ENCODE results near the gene ADAM11.
"Not testable (repeated sequence)": the region's sequence is repeated elsewhere in the genome, so short reads cannot be mapped to it uniquely, and the experiment has no call there.

ADAM11 gene

GRCh38 chr17:44801880-44802279 lies 43.1 kb downstream of the ADAM11 start:
- H3K27ac Mint-ChIP-seq, result no peak overlapping the region
- H3K36me3 Mint-ChIP-seq (ENCODE audit: insufficient read depth), result no peaks in the 10 kb centered on the region
- H3K9me3 Mint-ChIP-seq, result no peaks in the 10 kb centered on the region

DNA sequence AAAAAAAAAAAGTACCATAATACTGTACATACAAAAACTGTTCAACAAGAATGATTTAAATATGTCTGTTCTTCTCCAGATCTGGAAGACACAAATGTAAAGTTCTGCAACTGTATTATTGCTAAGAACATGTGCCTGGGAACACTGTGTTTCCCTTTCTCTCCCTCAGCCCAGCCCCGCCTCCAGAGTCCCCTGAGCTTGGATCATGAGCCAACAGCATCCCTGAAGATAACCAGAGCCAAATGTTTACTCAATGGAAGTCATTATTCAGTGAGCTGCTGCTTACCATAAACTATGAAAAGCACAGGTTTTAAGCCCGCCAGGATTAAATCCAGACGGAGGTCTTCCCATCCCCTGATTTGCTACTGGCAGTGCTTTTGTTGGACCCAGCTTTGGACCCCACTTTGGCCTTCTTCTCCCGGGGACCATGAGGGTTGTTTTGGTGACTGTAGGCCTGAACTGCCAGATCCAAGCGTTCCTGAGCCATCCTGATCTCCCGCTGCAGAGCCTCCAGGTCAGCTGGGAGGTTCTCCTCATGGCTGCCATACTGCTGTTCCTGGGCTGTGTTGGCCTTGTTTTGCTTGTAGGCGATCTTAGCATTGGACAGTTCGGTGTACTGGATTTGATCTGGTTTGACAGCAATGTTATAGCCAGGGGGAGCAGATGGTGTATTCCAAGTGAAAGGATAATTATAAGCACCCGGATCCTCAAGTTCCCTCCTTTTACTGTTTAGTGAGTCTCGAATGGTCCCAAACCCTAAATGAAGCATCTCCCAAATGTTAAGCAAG lies 45.7 kb downstream of the ADAM11 start:
- Mint-ChIP-seq H3K4me3 (no peak overlapping the region), H3K27me3 (peaks cover 26 to 39% of the 10 kb centered on the region in 2 donors), H3K9me3 (no peaks in the 10 kb centered on the region), H3K36me3 (ENCODE audit: insufficient read depth) (no peaks in the 10 kb centered on the region), H3K4me1 (ENCODE audit: low read depth in 2 of 2) (no peaks in the 10 kb centered on the region), H3K27ac (no peak overlapping the region)
- ATAC-seq (replicated peaks), result no peak
- DNase-seq, result no peak

More at GRCh38 chr17:44801880-44802279, 43.1 kb downstream of the ADAM11 start:
- ATAC-seq (replicated peaks), result no peak
- no peak for DNase-seq
- H3K4me1 Mint-ChIP-seq (ENCODE audit: low read depth in 2 of 2), result no peaks in the 10 kb centered on the region
- peaks cover 13 to 35% of the 10 kb centered on the region in 2 donors for H3K27me3 Mint-ChIP-seq
- no peak overlapping the region for H3K4me3 Mint-ChIP-seq

- Mint-ChIP-seq H3K4me3 (no peak overlapping the region), H3K36me3 (ENCODE audit: insufficient read depth) (no peaks in the 10 kb centered on the region), H3K27ac (no peak overlapping the region), H3K27me3 (peaks cover 26 to 49% of the 10 kb centered on the region in 2 donors), H3K4me1 (ENCODE audit: low read depth in 2 of 2) (no peaks in the 10 kb centered on the region), H3K9me3 (no peaks in the 10 kb centered on the region)
- ATAC-seq (replicated peaks), result no peak
- no peak for DNase-seq
These were observed 48.5 kb downstream of the ADAM11 start for GRCh38 chr17:44807093-44807816.

GRCh38 chr17:44807817-44808155 lies 49.0 kb downstream of the ADAM11 start:
- no peak overlapping the region for H3K4me3 Mint-ChIP-seq

DNA sequence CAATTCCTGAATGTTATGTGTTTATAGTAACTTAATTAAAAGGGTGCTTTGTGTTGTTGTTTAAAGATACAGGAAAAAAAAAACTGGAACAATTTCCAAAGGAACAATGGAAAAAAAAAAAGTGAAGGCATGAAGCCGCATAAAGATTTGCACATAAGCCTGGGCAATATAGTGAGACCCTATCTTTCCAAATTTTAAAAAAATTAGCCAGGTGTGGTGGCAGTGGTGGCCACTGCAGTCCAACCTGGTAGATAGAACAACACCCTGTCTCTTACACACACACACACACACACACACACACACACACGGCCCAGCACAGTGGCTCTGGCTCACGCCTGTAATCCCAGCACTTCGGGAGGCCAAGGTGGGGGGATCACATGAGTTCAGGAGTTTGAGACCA lies 49.4 kb downstream of the ADAM11 start:
- Mint-ChIP-seq H3K4me3 (no peak overlapping the region), H3K27ac (no peak overlapping the region), H3K4me1 (ENCODE audit: low read depth in 2 of 2) (no peaks in the 10 kb centered on the region), H3K27me3 (peaks cover 26 to 57% of the 10 kb centered on the region in 2 donors), H3K9me3 (no peaks in the 10 kb centered on the region), H3K36me3 (ENCODE audit: insufficient read depth) (no peaks in the 10 kb centered on the region)
- DNase-seq, result no peak
- no peak for ATAC-seq (replicated peaks)

More at GRCh38 chr17:44807817-44808155, 49.0 kb downstream of the ADAM11 start:
- H3K27me3 Mint-ChIP-seq, result peaks cover 26 to 53% of the 10 kb centered on the region in 2 donors
- no peaks in the 10 kb centered on the region for H3K9me3 Mint-ChIP-seq
- no peak for DNase-seq
- ATAC-seq (replicated peaks), result no peak
- H3K27ac Mint-ChIP-seq, result no peak overlapping the region
- no peaks in the 10 kb centered on the region for H3K4me1 Mint-ChIP-seq (ENCODE audit: low read depth in 2 of 2)
- no peaks in the 10 kb centered on the region for H3K36me3 Mint-ChIP-seq (ENCODE audit: insufficient read depth)

DNA sequence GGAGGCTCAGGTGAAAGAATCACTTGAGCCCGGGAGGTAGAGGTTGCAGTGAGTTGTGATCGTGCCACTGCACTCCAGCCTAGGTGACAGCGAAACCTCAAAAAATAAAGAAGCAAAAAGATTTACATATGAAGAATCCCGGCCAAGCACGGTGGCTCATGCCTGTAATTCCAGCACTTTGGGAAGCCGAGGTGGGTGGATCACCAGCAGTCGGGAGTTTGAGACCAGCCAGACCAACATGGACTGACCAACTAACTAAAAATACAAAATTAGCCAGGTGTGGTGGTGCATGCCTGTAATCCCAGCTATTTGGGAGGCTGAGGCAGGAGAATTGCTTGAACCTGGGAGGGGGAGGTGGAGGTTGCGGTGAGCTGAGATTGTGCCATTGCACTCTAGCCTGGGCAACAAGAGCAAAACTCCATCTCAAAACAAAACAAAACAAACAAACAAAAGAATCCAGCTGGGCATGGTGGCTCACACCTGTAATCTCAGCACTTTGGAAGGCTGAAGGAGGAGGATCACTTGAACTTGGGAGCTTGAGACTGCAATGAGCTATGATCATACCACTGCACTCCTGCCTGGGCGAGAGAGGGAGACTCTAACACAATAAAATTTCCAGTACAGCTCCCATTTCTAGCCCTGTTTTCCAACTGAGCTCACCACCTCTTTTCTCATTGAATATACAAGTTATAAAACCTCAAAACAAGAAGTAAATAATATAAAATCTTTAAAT lies 50.0 kb downstream of the ADAM11 start:
- H3K36me3 Mint-ChIP-seq (ENCODE audit: insufficient read depth); ATAC-seq (replicated peaks): not testable (repeated sequence)
- peaks cover 26 to 61% of the 10 kb centered on the region in 2 donors for H3K27me3 Mint-ChIP-seq

DNA sequence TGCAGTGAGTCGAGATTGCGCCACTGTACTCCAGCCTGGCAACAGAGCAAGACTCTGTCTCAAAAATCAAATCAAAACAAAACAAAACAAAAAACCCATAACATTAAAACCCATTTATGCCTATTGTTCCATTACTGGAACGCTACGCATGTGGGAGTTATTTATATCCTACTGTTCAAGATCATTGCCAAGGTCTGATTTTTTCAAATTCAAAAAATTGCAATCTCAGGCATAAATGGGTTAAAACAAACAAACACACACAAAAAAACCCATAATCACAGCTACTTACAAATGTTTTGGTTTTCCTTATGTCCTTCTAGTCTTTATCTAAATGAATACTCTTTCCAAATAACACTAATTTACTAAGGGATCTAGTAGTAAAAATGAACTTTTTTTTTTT lies 53.5 kb downstream of the ADAM11 start:
- no peaks in the 10 kb centered on the region for H3K4me1 Mint-ChIP-seq (ENCODE audit: low read depth in 2 of 2)
- DNase-seq, result no peak
- no peak overlapping the region for H3K4me3 Mint-ChIP-seq
- ATAC-seq (replicated peaks), result no peak
- no peaks in the 10 kb centered on the region for H3K9me3 Mint-ChIP-seq
- no peak overlapping the region for H3K27ac Mint-ChIP-seq
- peaks cover 15 to 34% of the 10 kb centered on the region in 2 donors for H3K27me3 Mint-ChIP-seq
- H3K36me3 Mint-ChIP-seq (ENCODE audit: insufficient read depth), result no peaks in the 10 kb centered on the region

More for the DNA sequence above, 50.0 kb downstream of the ADAM11 start:
- DNase-seq; H3K27ac Mint-ChIP-seq; H3K9me3 Mint-ChIP-seq; H3K4me3 Mint-ChIP-seq; H3K4me1 Mint-ChIP-seq (ENCODE audit: low read depth in 2 of 2): not testable (repeated sequence)

GRCh38 chr17:44818508-44818907 lies 59.7 kb downstream of the ADAM11 start:
- H3K4me3 Mint-ChIP-seq; DNase-seq; H3K9me3 Mint-ChIP-seq; H3K4me1 Mint-ChIP-seq (ENCODE audit: low read depth in 2 of 2); H3K36me3 Mint-ChIP-seq (ENCODE audit: insufficient read depth); H3K27ac Mint-ChIP-seq; ATAC-seq (replicated peaks): not testable (repeated sequence)
- peaks cover 16 to 22% of the 10 kb centered on the region in 2 donors for H3K27me3 Mint-ChIP-seq

DNA sequence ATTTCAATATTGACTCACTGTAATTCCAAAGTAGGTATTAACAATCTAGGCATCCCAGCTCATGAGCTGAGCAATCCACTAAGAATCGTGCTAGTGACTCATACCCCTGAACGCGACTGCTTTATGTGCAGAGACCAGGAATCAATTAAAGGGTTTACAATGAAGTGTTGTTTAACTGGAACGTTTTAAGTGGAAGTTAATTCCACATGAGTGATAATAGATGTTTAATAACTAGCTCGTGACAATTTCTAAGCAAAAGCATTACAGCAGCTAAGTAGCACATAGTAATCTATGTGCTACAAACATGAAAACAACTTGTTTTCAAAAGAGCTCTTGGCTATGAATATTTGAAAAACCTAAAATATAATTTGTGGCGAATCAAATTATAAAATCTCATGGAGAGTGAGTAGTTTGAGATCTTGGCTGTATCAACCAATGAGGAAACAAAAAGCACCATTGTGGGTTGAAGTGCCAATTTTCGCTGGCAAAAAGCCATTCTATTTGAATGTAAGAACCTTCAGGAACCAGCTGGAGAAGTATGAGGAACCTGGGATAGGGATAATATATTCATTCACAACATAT lies 61.9 kb downstream of the ADAM11 start:
- Mint-ChIP-seq H3K4me3 (no peak overlapping the region), H3K36me3 (ENCODE audit: insufficient read depth) (no peaks in the 10 kb centered on the region), H3K27ac (no peak overlapping the region), H3K9me3 (no peaks in the 10 kb centered on the region), H3K4me1 (ENCODE audit: low read depth in 2 of 2) (no peaks in the 10 kb centered on the region), H3K27me3 (peaks cover 15 to 30% of the 10 kb centered on the region in 2 donors)
- ATAC-seq (replicated peaks), result no peak
- DNase-seq, result no peak

DNA sequence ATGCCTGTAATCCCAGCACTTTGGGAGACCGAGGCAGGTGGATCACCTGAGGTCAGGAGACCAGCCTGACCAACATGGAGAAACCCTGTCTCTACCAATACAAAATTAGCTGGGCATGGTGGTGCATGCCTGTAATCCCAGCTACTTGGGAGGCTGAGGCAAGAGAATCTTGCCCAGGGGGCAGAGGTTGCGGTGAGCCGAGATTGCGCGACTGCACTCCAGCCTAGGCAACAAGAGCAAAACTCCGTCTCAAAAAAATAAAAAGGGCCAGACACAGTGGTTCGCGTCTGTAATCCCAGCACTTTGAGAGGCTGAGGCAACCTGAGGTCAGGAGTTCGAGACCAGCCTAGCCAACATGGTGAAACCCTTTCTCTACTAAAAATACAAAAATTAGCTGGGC lies 66.4 kb downstream of the ADAM11 start:
- ATAC-seq (replicated peaks); H3K36me3 Mint-ChIP-seq (ENCODE audit: insufficient read depth); H3K27ac Mint-ChIP-seq; H3K9me3 Mint-ChIP-seq; DNase-seq; H3K4me1 Mint-ChIP-seq (ENCODE audit: low read depth in 2 of 2); H3K4me3 Mint-ChIP-seq: not testable (repeated sequence)
- H3K27me3 Mint-ChIP-seq, result peaks cover 37 to 42% of the 10 kb centered on the region in 2 donors

GRCh38 chr17:44826123-44826790 lies 67.5 kb downstream of the ADAM11 start:
- Mint-ChIP-seq H3K27me3 (peaks cover 42 to 52% of the 10 kb centered on the region in 2 donors), H3K27ac (no peak overlapping the region)
- DNase-seq, result no peak

GRCh38 chr17:44827863-44828262 lies 69.1 kb downstream of the ADAM11 start:
- no peak overlapping the region for H3K4me3 Mint-ChIP-seq
- peaks cover 53 to 68% of the 10 kb centered on the region in 2 donors for H3K27me3 Mint-ChIP-seq
- H3K9me3 Mint-ChIP-seq, result no peaks in the 10 kb centered on the region

More at GRCh38 chr17:44826123-44826790, 67.5 kb downstream of the ADAM11 start:
- ATAC-seq (replicated peaks), result no peak
- Mint-ChIP-seq H3K4me1 (ENCODE audit: low read depth in 2 of 2) (peaks cover 7 to 8% of the 10 kb centered on the region in 2 donors), H3K9me3 (no peaks in the 10 kb centered on the region), H3K36me3 (ENCODE audit: insufficient read depth) (no peaks in the 10 kb centered on the region), H3K4me3 (no peak overlapping the region)

More at GRCh38 chr17:44827863-44828262, 69.1 kb downstream of the ADAM11 start:
- Mint-ChIP-seq H3K27ac (no peak overlapping the region), H3K36me3 (ENCODE audit: insufficient read depth) (no peaks in the 10 kb centered on the region), H3K4me1 (ENCODE audit: low read depth in 2 of 2) (peaks cover 7 to 8% of the 10 kb centered on the region in 2 donors)
- no peak for ATAC-seq (replicated peaks)
- no peak for DNase-seq

Data from effector memory CD8-positive, alpha-beta T cell (primary cell).